CD14-positive monocyte (primary cell): Measurements from ENCODE around the gene FKBP9. TPM values are rescaled to one million over a fixed set of nuclear protein-coding genes. Genes with fewer than 3 reads are reported as not detected.
"Not testable (repeated sequence)": the region's sequence is repeated elsewhere in the genome, so short reads cannot be mapped to it uniquely, and the experiment has no call there.

Source experiments
- DNase-seq, 3 donors: peaks; one replicate each; pipeline ENCODE4 v3.0.0-alpha.2; 2011 to 2022
- H2AFZ ChIP-seq: 2 replicates; pipeline ENCODE4 v1.6.0; 2012; ENCODE audit warnings: mild to moderate bottlenecking, low read depth, low read length, inconsistent platforms; ENCODE audit not compliant: insufficient read depth, poor library complexity, severe bottlenecking
- H3K27ac ChIP-seq, 2 donors: 1 replicate in 1 of 2; 2 replicates in 1 of 2; pipeline ENCODE4 v1.5.1; 2012 to 2013; ENCODE audit warnings: low read length in 2 of 2, control low read depth in 1 of 2, inconsistent platforms in 1 of 2, low read depth in 1 of 2, mild to moderate bottlenecking in 1 of 2
- H3K27me3 ChIP-seq, 2 donors: one replicate each; pipeline versions ENCODE4 v1.6.0 to v1.6.1; 2011 to 2013; ENCODE audit warnings: low read length in 2 of 2; ENCODE audit not compliant: control insufficient read depth in 2 of 2, insufficient read depth in 2 of 2
- H3K36me3 ChIP-seq, 2 donors: replicated peaks in 1 of 2; 1 replicate in 1 of 2; 2 replicates in 1 of 2; pipeline versions ENCODE4 v1.5.1 to v1.6.1; 2012 to 2013; ENCODE audit warnings: low read length in 2 of 2, control low read depth in 1 of 2, inconsistent platforms in 1 of 2, mild to moderate bottlenecking in 1 of 2; ENCODE audit not compliant: insufficient read depth in 2 of 2, control insufficient read depth in 1 of 2
- H3K4me1 ChIP-seq, 2 donors: 1 replicate in 1 of 2; 2 replicates in 1 of 2; pipeline versions ENCODE4 v1.5.1 to v1.6.1; 2012 to 2013; ENCODE audit warnings: low read length in 2 of 2, control low read depth in 1 of 2, inconsistent platforms in 1 of 2, mild to moderate bottlenecking in 1 of 2, moderate library complexity in 1 of 2; ENCODE audit not compliant: insufficient read depth in 2 of 2, control insufficient read depth in 1 of 2
- H3K4me2 ChIP-seq: replicated peaks from 2 replicates; pipeline ENCODE3; 2012; ENCODE audit warnings: low read length, moderate library complexity, mild to moderate bottlenecking; ENCODE audit not compliant: poor library complexity, severe bottlenecking; ENCODE audit errors: extremely low read depth
- H3K4me3 ChIP-seq, 3 experiments: fragments of 200-600 bp in 1 of 3; sonication (generic) in 1 of 3; replicated peaks in 1 of 3; 1 replicate in 2 of 3; 2 replicates in 1 of 3; pipeline ENCODE4 v1.5.1; 2011 to 2013; ENCODE audit warnings: low read length in 3 of 3, mild to moderate bottlenecking in 3 of 3, control low read depth in 2 of 3, low read depth in 2 of 3, inconsistent platforms in 1 of 3, moderate library complexity in 1 of 3
- H3K79me2 ChIP-seq: 2 replicates; pipeline ENCODE4 v1.6.0; 2012; ENCODE audit warnings: mild to moderate bottlenecking, control low read depth, inconsistent platforms, low read length, moderate library complexity; ENCODE audit not compliant: insufficient read depth
- H3K9ac ChIP-seq: 2 replicates; pipeline ENCODE4 v1.6.0; 2017; ENCODE audit warnings: low read length, mild to moderate bottlenecking; ENCODE audit not compliant: insufficient read depth, poor library complexity, severe bottlenecking
- H3K9me3 ChIP-seq, 2 donors: replicated peaks in 1 of 2; 1 replicate in 1 of 2; 2 replicates in 1 of 2; pipeline versions ENCODE4 v1.5.1 to v1.6.1; 2012 to 2013; ENCODE audit warnings: low read length in 2 of 2, control low read depth in 1 of 2; ENCODE audit not compliant: control insufficient read depth in 1 of 2, insufficient read depth in 1 of 2
- H4K20me1 ChIP-seq: 2 replicates; pipeline ENCODE4 v1.6.0; 2012; ENCODE audit warnings: mild to moderate bottlenecking, low read length, control low read depth, moderate library complexity; ENCODE audit not compliant: insufficient read depth
- H3K27ac Mint-ChIP-seq, 7 donors: one replicate each; pipeline ENCODE4 v1.8.0; 2020; ENCODE audit warnings: mild to moderate bottlenecking in 7 of 7, mixed read lengths in 7 of 7, moderate library complexity in 6 of 7, inconsistent platforms in 2 of 7
- H3K27me3 Mint-ChIP-seq, 3 donors: one replicate each; pipeline ENCODE4 v1.8.0; 2021 to 2022; ENCODE audit warnings: low read depth in 3 of 3, mild to moderate bottlenecking in 3 of 3, mixed read lengths in 3 of 3, moderate library complexity in 3 of 3, inconsistent platforms in 1 of 3
- H3K36me3 Mint-ChIP-seq, 2 donors: one replicate each; pipeline ENCODE4 v1.8.0; 2020; ENCODE audit warnings: mixed read lengths in 2 of 2, inconsistent platforms in 1 of 2, mild to moderate bottlenecking in 1 of 2
- H3K4me1 Mint-ChIP-seq: one replicate; pipeline ENCODE4 v1.8.0; 2020; ENCODE audit warnings: mild to moderate bottlenecking, mixed read lengths
- H3K4me3 Mint-ChIP-seq, 2 donors: one replicate each; pipeline ENCODE4 v1.8.0; 2020; ENCODE audit warnings: mild to moderate bottlenecking in 2 of 2, mixed read lengths in 2 of 2, moderate library complexity in 1 of 2
- H3K9me3 Mint-ChIP-seq, 7 donors: one replicate each; pipeline ENCODE4 v1.8.0; 2020 to 2022; ENCODE audit warnings: mixed read lengths in 7 of 7, mild to moderate bottlenecking in 6 of 7, moderate library complexity in 6 of 7, inconsistent platforms in 2 of 7
- CTCF ChIP-seq: fragments of 200-600 bp; IDR thresholded peaks from one replicate; pipeline ENCODE4 v1.8.0; 2022; ENCODE audit warnings: antibody characterized with exemption, mild to moderate bottlenecking
- WGBS: methylation state at CpG from one replicate; pipeline ENCODE4 v1.1.5; 2013; ENCODE audit warnings: missing lambda C conversion rate; ENCODE audit not compliant: insufficient coverage; 5-methylcytosine and 5-hydroxymethylcytosine counted together
- intact Hi-C, 2 donors: fragments of 100-400 bp; cut with micrococcal nuclease; formaldehyde crosslinking; loops; one replicate each; pipeline versions ENCODE4 v1.15.0 to v1.15.1; 2023
- polyA plus RNA-seq, 3 donors: library from polyadenylated mRNA; depleted of rRNA in 1 of 3; unstranded in 2 of 3; stranded (reverse) in 1 of 3; fragments of 300-500 nt in 2 of 3; fragments of >200 nt in 1 of 3; fragmentation: Illumina TruSeq in 2 of 3; gene quantifications; 1 replicate in 2 of 3; 2 replicates in 1 of 3; pipeline ENCODE4 v1.2.3, GENCODE V29; 2012 to 2021

FKBP9 gene
- polyA plus RNA-seq, 3 donors, result 2.9 to 5.6 (median 4.2) TPM

GRCh38 chr7:33005193-33005592 lies 48.0 kb downstream of the FKBP9 start:
- DNase-seq, H3K27me3 ChIP-seq, H3K4me2 ChIP-seq, H3K9ac ChIP-seq, H3K4me3 ChIP-seq, H3K27ac ChIP-seq, H3K79me2 ChIP-seq, H3K4me3 Mint-ChIP-seq, intact Hi-C loops, H3K9me3 ChIP-seq, H3K4me1 ChIP-seq, H3K36me3 ChIP-seq, H3K4me1 Mint-ChIP-seq, H3K27me3 Mint-ChIP-seq, H4K20me1 ChIP-seq, H2AFZ ChIP-seq, H3K9me3 Mint-ChIP-seq: not testable (repeated sequence)
- whole genome bisulfite sequencing, result 94% methylated on average over 5 of the region's 8 CpGs
- H3K36me3 Mint-ChIP-seq, result peaks cover 5 to 18% of the 10 kb centered on the region in 2 donors
- H3K27ac Mint-ChIP-seq, result peak overlapping the region in 3 of 7 donors; percentile 35 to 43 (median 40)

- H3K4me1 ChIP-seq, intact Hi-C loops, H3K9me3 ChIP-seq, H3K9me3 Mint-ChIP-seq, H3K9ac ChIP-seq, DNase-seq, H4K20me1 ChIP-seq, H3K27me3 Mint-ChIP-seq, H3K4me3 ChIP-seq, H3K27ac ChIP-seq, H3K79me2 ChIP-seq, H2AFZ ChIP-seq, H3K4me2 ChIP-seq, H3K4me3 Mint-ChIP-seq, H3K4me1 Mint-ChIP-seq, H3K27me3 ChIP-seq, H3K36me3 ChIP-seq: not testable (repeated sequence)
- no CpG with 5 or more reads among the region's 4 CpGs for WGBS
- peaks cover 5 to 18% of the 10 kb centered on the region in 2 donors for H3K36me3 Mint-ChIP-seq
- peak overlapping the region in 1 of 7 donors; percentile 35 for H3K27ac Mint-ChIP-seq
Measured at GRCh38 chr7:33005690-33006089, 48.5 kb downstream of the FKBP9 start.

- Histone ChIP-seq H3K4me2 (no peak overlapping the region), H3K9ac (no peak overlapping the region), H4K20me1 (no peaks in the 10 kb centered on the region), H3K4me1 (no peaks in the 10 kb centered on the region), H3K9me3 (no peaks in the 10 kb centered on the region), H3K79me2 (no peaks in the 10 kb centered on the region), H2AFZ (no peak overlapping the region), H3K36me3 (peaks cover 17 to 36% of the 10 kb centered on the region in 2 donors), H3K4me3 (no peak overlapping the region), H3K27ac (peak overlapping the region in 1 of 2 donors; percentile 7), H3K27me3 (no peaks in the 10 kb centered on the region)
- H3K36me3 Mint-ChIP-seq, result peaks cover 35 to 48% of the 10 kb centered on the region in 2 donors
- H3K9me3 Mint-ChIP-seq, result no peaks in the 10 kb centered on the region
- no peak overlapping the region for H3K27ac Mint-ChIP-seq
- no peak overlapping the region for H3K4me3 Mint-ChIP-seq
- WGBS, result 78% methylated on average over 1 of the region's 2 CpGs
- intact Hi-C loops, result no loop called here
- TF ChIP-seq CTCF, result no peak
- DNase-seq, result no peak
- no peaks in the 10 kb centered on the region for H3K27me3 Mint-ChIP-seq
- H3K4me1 Mint-ChIP-seq, result no peaks in the 10 kb centered on the region
Measured at GRCh38 chr7:33009734-33010133, 52.5 kb downstream of the FKBP9 start.
